Prostate gland (tissue), 2 donors: ENCODE measurements around the gene INTS3. TPM values are rescaled to one million over a fixed set of nuclear protein-coding genes. Genes with fewer than 3 reads are reported as not detected.

Experiments used
- DNase-seq: peaks from one replicate; pipeline ENCODE4 v3.0.0-alpha.2; 2019; ENCODE audit warnings: low spot score
- H3K27ac ChIP-seq, 2 donors: fragments of 200-600 bp; sonication (generic); 2 replicates each; pipeline ENCODE4 v1.5.1; 2017 to 2019
- H3K27me3 ChIP-seq: fragments of 200-600 bp; sonication (generic); replicated peaks from 2 replicates; pipeline ENCODE4 v1.5.1; 2019; ENCODE audit not compliant: insufficient read depth
- H3K36me3 ChIP-seq, 2 donors: fragments of 200-600 bp; sonication (generic); 1 replicate in 1 of 2; 2 replicates in 1 of 2; pipeline versions ENCODE4 v1.5.1 to v1.8.1; 2017 to 2019
- H3K4me1 ChIP-seq: fragments of 200-600 bp; sonication (generic); replicated peaks from 2 replicates; pipeline ENCODE4 v1.5.1; 2019
- H3K4me3 ChIP-seq, 2 donors: fragments of 200-600 bp; sonication (generic); 2 replicates each; pipeline ENCODE4 v1.5.1; 2017 to 2019
- H3K9me3 ChIP-seq: fragments of 200-600 bp; sonication (generic); 2 replicates; pipeline ENCODE4 v1.5.1; 2017
- CTCF ChIP-seq, 4 experiments: fragments of 200-600 bp in 2 of 4; fragments of 450-650 bp in 2 of 4; sonication (generic) in 2 of 4; IDR thresholded peaks; 1 replicate in 3 of 4; 2 replicates in 1 of 4; pipeline ENCODE4 v1.5.1; 2016 to 2019; ENCODE audit warnings: antibody characterized with exemption in 4 of 4, mild to moderate bottlenecking in 2 of 4, moderate library complexity in 2 of 4
- POLR2A ChIP-seq: fragments of 450-650 bp; IDR thresholded peaks from one replicate; pipeline ENCODE4 v1.6.1; 2016; ENCODE audit warnings: antibody characterized with exemption, mild to moderate bottlenecking
- POLR2AphosphoS5 ChIP-seq: sonication (generic); formaldehyde crosslinking; IDR thresholded peaks from one replicate; pipeline ENCODE4 v1.6.1; 2017; ENCODE audit warnings: antibody characterized with exemption
- WGBS: methylation state at CpG from one replicate; pipeline ENCODE4 v1.1.5; 2018; 5-methylcytosine and 5-hydroxymethylcytosine counted together
- intact Hi-C: fragments of 100-400 bp; cut with DNase I; formaldehyde crosslinking; loops from one replicate; pipeline ENCODE4 v1.14.2; 2022
- total RNA-seq, 2 donors: library from RNA; depleted of rRNA; stranded (reverse); fragments of >200 nt; gene quantifications; one replicate each; pipeline ENCODE4 v1.1.0, GENCODE V29; 2016

Gene INTS3
- total RNA-seq, 2 donors from 2014 or later, result 26.1 to 70.0 TPM

- Histone ChIP-seq H3K36me3 (no peaks in the 10 kb centered on the region), H3K4me3 (no peak overlapping the region), H3K27me3 (no peaks in the 10 kb centered on the region), H3K4me1 (no peaks in the 10 kb centered on the region), H3K27ac (no peak overlapping the region), H3K9me3 (no peaks in the 10 kb centered on the region)
- no peak for DNase-seq
- TF ChIP-seq POLR2AphosphoS5, result no peak
- no peak for TF ChIP-seq POLR2A
- TF ChIP-seq CTCF (IDR thresholded peaks at IDR 0.05), result no peak
- intact Hi-C loops, result no loop called here
- 41% methylated on average over 10 of the region's 10 CpGs for WGBS
Measured at GRCh38 chr1:153680120-153680403, 47.8 kb upstream of the INTS3 start.

- intact Hi-C loops, result no loop called here
- no peak for DNase-seq
- TF ChIP-seq POLR2A (no peak), CTCF (IDR thresholded peaks at IDR 0.05) (no peak), POLR2AphosphoS5 (no peak)
- Histone ChIP-seq H3K27ac (no peak overlapping the region), H3K9me3 (no peaks in the 10 kb centered on the region), H3K27me3 (no peaks in the 10 kb centered on the region), H3K36me3 (no peaks in the 10 kb centered on the region), H3K4me3 (no peak overlapping the region), H3K4me1 (no peaks in the 10 kb centered on the region)
- 91% methylated on average over 7 of the region's 7 CpGs for WGBS
Measured at GRCh38 chr1:153682730-153683129, 45.1 kb upstream of the INTS3 start.

GRCh38 chr1:153683854-153684253 is 44.0 kb upstream of the INTS3 start:
- intact Hi-C loops, result no loop called here
- Histone ChIP-seq H3K4me1 (no peaks in the 10 kb centered on the region), H3K9me3 (no peaks in the 10 kb centered on the region), H3K36me3 (no peaks in the 10 kb centered on the region), H3K4me3 (no peak overlapping the region), H3K27me3 (no peaks in the 10 kb centered on the region), H3K27ac (no peak overlapping the region)
- DNase-seq, result no peak
- no peak for TF ChIP-seq CTCF (IDR thresholded peaks at IDR 0.05)
- TF ChIP-seq POLR2A, result no peak
- TF ChIP-seq POLR2AphosphoS5, result no peak
- 85% methylated on average over 5 of the region's 5 CpGs for WGBS

- H3K9me3 ChIP-seq, result no peaks in the 10 kb centered on the region
- no peaks in the 10 kb centered on the region for H3K27me3 ChIP-seq
- no peak overlapping the region for H3K27ac ChIP-seq
- intact Hi-C loops, result no loop called here
- DNase-seq, result no peak
- 84% methylated on average over 12 of the region's 12 CpGs for WGBS
- no peak for TF ChIP-seq POLR2AphosphoS5
- TF ChIP-seq POLR2A, result no peak
- TF ChIP-seq CTCF (IDR thresholded peaks at IDR 0.05), result no peak
- no peaks in the 10 kb centered on the region for H3K36me3 ChIP-seq
- no peak overlapping the region for H3K4me3 ChIP-seq
- no peaks in the 10 kb centered on the region for H3K4me1 ChIP-seq
Measured at GRCh38 chr1:153684892-153685291, 43.0 kb upstream of the INTS3 start.

GRCh38 chr1:153685544-153686340 is 42.1 kb upstream of the INTS3 start:
- 73% methylated on average over 11 of the region's 11 CpGs for WGBS
- Histone ChIP-seq H3K36me3 (no peaks in the 10 kb centered on the region), H3K4me1 (no peaks in the 10 kb centered on the region), H3K27me3 (no peaks in the 10 kb centered on the region), H3K4me3 (no peak overlapping the region), H3K9me3 (no peaks in the 10 kb centered on the region), H3K27ac (no peak overlapping the region)
- DNase-seq, result no peak
- intact Hi-C loops, result no loop called here
- TF ChIP-seq POLR2A (no peak), POLR2AphosphoS5 (no peak), CTCF (IDR thresholded peaks at IDR 0.05) (no peak)
